Measurements from ENCODE around the gene POMGNT2.

Gene POMGNT2

DNA sequence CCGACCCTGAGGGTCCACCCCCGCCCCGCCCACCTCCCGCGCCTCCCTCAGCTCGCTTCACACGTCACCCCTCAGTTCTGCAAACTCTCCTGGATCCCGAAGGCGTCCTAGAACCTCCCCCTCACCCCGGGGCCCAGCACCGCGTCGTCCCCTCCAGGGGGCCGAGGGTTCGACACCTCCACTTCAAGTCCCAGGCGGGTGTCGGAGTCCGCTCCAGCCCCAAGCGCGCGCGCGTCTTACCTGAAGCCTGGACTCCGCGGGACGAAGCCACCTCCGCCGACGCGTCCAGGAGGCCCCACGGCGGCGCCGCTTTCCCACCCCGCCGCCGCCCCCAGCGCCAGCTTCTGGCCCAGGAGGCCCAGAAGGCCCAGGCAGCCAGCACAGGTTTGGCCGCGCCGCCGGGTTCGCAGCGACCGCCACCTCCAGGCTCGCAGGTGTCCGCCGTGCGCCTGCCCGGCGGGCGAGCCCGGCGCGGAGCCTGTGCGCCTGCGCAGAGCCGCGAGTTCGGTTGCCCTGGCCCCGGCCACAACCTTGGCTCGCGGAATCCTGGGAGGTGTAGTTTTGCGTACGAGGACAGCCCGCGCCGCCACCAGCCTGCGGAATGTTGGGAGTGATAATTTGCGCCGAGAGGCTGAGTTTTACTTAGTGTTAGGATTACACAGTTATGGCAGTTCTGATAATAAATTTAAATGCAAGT lies at the start of gene POMGNT2:
TSS of gene POMGNT2 (minus strand) at position 484 of the 697 bp plus-strand sequence. CDS start 24,648 bp downstream, outside the sequence.
- peak; percentile 93 for DNase-seq

DNA sequence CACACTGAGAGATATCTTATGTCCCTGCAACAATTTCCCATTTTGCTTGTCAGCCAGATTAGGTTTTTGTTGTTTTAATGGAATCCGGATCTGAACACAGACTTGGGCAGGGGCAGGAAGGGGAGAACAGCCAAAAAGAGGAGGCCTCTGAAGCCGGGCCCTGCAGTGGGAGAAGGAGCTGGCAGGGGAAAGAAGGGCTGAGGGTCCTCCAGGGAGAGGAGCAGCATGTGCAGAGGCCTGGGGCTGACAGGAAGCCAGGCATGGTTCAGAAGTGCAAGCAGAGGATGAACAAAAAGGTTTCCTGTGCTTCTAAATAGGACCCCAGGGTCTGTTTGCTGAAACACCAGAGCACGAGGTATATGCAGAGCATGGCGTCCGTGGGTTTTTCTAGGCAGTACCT lies 49.1 kb upstream of the POMGNT2 start:
- DNase-seq = no peak

DNA sequence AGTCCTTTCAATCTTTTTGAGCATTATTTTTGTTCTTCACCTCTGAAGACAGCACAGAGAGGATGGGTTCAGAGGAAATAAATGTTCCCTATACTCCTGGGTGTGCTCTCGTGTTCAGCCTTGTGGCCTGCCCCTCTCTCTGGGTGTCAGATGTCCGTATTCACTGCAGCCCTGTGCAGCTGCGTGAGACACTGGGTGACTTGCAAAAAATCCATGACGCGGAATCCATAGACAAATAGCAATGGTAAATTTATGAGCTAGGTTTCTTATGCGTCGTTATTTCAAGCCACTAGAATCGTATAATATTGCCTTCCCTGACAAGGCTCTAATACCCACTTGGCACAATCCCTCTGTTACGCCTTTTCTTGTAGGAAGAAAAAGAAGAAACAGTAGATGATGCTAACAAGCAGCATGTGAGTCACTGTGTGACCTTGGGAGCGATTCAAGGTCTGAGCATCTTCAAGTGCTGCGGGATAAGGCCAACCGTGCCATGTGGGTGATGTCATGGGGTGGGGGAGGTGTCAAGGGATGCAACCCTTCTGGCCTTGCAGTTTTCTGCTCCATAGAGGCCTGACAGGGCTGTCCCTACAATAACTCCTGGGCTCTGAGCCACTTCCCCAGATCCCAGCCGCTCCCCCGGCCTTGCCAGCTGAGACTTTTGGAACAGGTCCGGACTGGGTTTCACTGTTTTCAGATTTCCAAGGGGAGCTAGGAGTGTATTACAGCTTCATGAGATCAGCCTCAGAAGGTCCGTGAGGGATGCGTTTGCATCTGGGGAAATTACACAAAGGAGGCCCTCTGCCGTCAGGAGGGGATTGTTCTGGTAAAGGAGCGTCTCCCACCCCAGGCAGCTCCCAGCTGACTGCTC lies 47.6 kb upstream of the POMGNT2 start:
- DNase-seq = peak; percentile 63

DNA sequence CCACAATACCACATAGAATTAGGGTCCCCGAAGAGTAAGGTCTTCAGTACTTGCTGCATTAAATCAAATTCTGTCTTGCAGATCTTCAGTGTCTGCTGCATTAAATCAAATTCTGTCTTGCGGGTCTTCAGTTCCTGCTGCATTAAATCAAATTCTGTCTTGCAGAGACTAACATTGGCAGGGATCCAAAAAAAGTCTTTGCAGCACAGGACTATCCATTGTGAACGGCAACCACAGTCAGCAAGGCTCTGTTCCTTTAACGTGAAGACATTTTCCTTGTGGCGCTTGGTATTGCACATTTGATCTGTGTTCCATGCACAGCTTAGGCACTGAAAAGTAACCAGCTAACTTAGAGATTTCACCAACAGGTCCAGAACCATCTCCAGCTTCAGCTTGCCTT lies 46.8 kb upstream of the POMGNT2 start:
- peak; percentile 26 for DNase-seq

DNA sequence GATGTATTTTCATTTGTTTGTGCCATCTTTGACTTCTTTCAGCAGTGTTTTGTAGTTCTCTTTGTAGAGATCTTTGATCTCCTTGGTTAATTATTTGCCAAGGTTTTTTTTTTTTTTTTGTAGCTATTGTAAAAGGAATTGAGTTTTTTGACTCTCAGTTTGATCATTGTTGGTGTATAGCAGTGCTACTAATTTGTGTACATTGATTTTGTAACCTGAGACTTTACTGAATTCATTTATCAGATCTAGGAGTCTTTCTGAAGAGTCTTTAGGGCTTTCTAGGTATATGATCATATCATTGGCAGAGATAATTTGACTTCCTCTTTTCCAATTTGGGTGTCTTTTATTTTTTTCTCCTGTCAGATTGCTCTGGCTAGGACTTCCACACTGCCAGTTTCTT lies 42.2 kb upstream of the POMGNT2 start:
- no peak for DNase-seq

DNA sequence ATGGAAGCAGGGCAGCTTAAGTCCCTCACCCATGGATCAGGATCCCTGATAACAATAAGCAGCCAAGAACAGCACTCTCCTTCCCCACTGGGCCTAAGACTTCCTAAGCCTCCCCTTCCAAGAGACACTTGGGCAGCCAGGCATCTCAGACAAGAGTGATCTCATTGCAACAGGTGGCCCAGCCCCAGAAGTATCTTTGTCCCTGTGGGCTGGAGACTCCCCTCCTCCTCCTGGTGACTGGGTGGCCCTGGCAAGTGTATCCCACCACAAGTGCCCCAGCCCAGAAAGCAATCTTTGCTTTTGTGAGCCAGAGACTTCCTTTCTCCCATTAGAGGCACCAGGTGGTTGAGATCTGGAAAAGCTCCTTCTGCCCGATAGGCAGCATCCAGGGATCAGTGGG lies 40.7 kb upstream of the POMGNT2 start:
- no peak for DNase-seq

DNA sequence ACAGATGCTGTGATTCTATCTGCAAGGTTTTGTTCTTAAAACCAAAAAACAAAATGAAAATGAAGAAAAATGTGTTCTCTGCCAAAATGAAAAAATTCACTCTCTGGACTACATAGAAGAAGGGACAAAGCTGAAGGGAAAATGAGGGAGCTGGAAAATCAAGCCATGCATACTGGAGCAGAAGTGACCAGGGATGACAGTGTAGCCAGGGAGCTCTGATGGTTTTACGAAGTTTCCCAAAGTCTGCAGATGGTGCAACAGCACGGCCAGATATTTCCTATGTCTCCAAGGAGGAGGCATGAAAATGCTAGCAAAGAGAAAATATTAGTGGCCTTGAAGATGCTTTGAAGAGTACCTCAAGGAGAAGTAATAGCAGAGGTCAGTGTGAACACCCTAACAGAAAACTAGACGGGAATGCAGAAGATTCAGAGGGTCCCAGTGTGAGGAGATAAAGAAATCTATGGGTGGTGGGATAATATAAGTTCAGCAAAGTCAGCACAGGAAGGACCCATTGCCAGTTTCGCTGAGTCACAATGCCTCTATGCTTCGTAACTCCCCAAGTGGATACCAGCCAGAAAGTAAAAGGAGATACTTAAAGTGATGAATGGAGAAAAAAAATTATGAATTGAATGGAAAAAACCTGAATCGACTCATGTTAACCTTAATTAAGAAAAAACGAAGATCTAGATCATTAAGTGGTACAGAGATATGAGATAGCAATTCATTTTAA lies 39.0 kb upstream of the POMGNT2 start:
- DNase-seq = no peak

DNA sequence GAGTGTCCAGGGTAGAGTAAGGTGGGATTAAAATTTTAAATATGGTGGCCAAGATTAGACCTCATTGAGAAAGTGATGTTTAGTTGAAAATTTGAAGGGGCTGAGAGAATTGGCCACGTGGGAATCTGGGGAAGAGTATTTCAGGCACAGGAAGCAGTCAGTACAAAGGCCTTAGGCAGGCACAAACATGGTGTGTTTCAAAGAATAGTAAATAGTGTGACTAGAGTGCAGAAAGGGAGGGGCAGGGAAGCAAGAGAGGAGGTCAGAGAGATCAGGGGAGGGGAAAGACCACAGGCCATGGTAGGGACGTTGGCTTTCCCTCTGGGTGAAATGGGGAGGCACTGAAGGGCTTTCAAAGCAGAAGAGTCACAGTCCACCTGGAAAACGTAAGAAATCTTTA lies 36.6 kb upstream of the POMGNT2 start:
- DNase-seq = no peak

DNA sequence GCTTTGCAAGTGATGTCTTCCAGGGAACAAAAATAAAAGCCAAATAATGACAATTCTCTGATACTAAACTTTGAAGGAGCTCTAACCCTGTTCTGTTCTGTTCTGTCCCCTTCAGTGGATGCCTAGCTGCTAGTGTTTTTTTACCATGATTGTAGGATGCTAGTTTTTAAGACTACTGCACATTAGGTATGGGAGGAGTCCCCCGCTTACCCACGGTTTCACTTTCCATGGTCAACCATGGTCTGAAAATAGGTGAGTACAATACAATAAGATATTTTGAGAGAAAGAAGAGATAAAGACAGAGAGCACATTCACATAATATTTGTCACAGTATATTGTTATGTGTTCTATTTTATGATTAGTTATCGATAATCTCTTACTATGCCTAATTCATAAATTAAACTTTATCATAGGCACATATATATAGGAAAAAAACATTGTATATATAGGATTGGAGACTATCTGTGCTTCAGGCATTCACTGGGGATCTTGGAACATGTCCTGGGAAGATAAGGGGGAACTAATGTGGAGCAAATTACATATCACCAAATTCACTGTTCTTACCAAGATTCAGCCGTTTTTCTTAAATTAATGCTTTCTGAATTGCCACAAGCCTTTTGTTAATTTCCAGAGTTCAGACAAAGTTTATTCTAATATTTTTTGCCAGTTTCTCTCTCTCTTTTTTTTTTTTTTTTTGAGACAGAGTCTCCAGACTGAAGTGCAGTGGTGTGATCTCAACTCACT lies 32.8 kb upstream of the POMGNT2 start:
- no peak for DNase-seq

DNA sequence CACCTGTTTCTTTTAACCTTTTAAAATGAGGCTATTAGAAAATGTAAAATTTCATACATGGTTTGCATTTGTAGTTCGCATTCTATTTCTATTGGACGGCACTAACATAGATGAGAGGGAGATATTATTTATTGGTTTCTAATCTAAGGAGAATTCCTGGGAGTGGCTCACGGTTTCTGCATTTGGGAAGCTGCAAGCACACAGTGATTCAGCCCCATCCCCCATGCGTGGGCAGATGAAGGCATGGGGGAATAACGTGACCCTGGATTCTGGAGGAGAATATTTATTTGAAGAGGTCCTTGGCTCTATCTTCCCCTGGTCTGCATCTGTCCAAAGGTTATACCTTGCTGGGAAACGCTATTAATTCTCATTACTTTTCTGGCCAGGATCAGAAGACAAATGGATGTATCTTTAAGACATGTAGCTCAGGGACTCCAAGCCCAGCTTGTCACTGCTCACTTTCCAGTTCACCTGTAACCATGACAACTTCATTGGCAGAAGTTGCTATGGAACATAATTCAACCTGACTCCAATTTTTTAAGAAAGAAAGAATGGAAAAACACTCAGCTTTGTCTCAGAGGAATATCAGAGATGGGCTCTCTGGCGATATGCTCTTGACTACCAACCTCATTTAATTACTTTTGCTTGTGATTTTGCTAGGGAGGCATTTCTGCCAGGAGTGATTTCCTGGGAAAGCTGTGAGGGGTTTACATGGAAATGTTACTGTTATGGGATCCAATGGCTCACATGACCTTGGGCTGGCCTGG lies 27.2 kb upstream of the POMGNT2 start:
- peak; percentile 59 for DNase-seq

DNA sequence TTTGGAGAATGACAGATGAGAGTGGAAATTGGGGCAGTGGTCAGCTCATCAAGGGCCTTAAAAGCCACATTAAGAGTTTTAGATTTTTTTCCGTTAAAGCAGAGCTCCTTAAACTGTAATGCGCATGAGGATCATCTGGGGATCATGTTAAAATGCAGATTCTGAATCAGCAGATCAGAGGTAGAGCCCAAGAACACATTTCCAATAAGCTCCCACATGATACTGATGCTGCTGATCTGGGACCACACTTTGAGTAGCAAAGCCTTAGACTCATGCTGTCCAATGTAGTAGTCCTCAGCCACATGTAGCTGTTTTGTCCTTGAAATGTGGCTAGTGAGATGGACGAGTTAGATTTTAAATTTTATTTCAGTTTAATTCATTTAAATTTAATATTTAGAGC lies 26.3 kb upstream of the POMGNT2 start:
- no peak for DNase-seq

DNA sequence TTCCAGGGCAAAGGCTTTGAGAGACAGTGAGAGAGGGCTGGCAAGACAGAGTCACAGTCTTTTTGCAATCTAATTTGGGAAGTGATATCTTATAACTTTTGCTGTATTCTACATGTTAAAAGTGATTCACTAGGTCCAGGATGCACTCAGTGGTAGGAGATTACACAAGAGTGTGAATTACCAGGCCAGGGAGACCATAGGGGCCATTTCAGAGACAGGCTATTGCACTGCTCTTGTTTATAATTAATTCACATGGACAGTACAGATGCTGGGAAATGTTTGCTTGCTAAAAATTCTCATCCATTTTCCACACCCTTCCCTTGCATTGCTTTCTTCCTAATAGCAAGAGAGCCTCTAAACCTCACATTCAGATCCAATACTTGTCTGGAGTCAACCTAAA lies 22.6 kb upstream of the POMGNT2 start:
- no peak for DNase-seq

DNA sequence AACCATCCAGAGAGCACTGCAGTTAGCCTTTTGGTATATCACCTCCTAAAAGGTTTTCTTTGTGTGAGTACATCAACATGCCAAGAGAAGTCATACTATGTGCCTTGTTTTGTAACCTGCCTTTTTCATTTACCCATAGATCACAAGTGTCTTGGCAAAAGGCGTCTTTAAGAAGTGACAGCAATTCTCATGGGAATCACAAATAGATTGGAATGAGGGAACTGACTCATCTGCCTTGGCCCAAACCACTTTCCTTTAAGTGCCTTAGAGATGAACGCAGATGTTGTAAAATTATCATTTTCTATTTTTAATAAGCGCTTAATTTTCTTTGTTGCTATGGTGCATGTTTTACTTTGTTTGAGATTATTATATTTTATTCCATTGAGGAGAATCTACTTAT lies 20.7 kb upstream of the POMGNT2 start:
- DNase-seq = peak; percentile 32

DNA sequence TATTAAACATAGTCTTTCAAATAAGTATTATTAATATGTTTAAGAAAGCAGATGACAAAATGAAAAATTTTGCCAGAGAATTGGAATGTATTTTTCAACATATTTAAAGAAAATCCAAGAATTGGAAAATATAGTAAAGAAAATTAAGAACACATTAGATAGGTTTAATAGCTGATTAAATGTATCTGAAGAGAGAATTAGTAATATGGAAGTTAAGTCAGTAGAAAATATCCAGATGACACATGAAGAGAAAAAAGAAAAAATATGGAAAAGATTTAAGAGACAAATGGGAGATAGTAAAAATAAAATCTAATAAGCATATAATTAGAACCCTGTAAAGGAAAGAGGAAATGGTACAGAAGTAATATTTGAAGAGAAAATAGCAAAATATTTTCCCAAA lies 18.0 kb upstream of the POMGNT2 start:
- DNase-seq = no peak

DNA sequence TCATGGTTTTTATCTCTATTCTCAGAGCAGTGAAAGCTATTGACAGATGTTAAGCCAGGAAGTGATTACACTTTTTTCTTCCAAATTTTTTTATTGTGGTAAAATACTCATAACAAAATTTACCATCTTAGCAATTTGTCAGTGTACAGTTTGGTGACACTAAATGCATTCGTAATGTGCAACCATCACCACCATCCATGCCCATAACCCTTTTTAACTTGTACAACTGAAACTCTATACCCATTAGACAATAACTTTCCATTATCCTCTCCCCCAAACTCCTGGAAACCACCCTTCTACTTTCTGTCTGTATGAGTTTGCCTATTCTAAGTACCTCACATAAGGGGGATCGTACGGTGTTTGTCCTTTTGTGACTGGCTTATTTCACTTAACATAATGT lies 15.1 kb upstream of the POMGNT2 start:
- DNase-seq = no peak

DNA sequence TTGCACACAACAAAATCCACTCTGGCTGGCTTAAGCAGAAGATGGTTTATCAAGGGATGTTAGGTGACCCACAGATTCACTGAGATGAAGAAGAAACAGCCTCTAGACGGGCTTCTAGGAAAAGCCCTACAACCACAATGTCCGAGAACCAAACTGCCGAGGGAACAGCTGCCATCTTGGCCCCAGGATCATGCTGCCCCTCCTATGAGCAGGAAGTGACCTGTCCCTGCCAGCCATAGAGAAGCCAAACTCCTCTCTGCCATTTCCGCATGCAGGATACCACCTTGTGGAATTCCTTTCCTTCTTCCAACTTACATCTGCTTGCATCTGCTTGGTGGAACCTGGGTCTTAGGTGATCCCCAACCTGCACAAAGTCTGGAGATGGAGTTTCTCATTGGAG lies 11.4 kb upstream of the POMGNT2 start:
- no peak for DNase-seq

DNA sequence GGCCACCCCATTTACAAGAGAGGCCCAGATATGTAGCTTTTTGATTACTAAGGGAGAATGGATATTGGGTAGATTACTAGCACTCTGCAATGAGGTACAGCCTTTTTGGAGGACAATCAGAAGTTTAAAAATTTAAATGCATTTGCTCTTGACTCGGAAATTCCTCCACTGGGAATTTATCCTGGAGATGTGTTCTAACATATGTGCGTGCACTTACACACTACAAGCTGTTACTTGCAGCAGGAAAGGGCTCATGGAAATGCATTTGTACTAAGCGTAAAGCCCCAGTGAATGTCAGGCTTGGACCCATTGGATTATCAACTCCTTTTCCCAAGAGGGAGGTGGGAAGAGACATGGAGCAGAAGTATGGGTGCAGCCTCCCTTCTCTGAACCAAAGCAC lies 7.8 kb upstream of the POMGNT2 start:
- no peak for DNase-seq

DNA sequence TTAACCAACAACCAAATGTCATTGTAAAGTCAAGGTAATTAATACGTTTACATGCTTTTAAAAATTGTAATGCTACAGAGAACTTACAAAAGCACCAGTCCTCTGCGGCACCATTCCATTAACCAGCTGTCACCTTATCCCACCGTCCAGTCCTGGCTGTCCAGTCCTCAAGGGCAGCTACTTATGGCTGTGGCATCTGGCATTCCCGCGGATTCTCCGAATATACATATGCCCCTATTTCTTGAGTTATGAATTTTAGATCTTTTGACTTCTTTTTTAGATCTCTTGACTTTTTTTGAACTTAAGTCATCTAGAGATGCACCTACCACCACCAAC lies 382 bp upstream of the POMGNT2 start:
- no peak for DNase-seq

DNA sequence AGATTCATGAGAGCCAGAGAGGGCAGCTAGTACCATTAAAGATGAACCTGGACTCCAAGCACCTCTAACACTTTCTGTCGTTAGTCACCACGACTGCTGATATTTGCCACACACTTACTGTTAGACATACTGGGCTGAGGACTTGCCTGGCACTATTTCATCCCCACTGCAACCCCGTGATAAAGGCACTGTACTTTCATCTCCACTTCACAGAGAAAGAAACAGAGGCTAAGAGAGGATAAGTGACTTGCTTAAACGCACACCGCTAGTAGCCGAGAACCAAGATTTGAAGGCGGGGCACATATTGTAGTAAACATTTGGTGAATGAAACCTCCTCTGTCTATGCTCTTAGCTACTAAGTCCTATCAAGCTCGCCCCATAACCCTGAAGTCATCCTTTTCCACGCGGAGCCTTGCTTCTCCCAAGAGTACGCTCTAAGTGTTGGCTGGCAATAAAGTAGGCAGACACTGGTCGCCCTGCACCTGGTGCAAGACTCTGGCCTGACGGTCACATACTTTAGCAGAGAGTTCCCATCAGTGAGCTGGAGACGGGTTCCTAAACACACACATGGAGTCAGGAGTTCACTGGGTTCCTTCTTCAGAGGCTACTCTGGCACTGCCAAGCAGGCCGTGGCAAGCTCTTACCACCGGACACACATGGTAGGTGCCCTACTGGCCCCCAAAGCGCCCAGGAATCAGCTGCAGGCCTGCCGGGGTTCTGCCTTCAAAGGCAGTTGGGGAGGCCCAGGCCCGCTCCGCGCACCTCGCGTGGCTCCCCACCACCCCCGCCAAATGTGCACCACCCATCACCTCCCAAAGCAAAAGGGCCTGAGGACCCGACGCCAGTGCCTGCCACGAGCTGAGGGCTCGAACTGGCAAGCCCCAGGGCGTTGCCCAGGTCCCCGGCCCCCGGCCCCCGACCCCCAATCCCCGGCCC lies 951 bp downstream of the POMGNT2 start:
- DNase-seq = peak; percentile 29

DNA sequence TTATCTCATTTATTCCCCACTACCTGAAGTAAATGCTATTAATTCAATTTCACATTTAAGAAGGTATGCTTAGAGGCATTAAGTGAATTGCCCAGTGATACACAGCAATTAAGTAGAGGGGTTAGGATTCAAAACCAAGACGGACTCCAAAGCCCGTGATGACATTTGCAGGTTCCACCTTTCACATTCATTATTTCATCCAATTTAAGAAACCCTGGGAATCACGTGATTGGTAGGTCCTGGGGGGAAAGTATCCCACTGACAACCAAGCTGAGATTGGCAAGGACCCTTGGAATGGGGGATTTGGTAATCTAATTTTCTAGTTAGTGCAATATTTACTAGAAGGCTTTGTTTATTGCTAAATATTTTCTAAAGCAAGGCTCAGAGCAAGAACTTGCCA lies 1.8 kb downstream of the POMGNT2 start:
- no peak for DNase-seq

Measured in eye (tissue), 1 donor.